SK-N-SH (cell line): ENCODE data around the gene MOB1A. TPM values are rescaled to one million over a fixed set of nuclear protein-coding genes. Genes with fewer than 3 reads are reported as not detected.

ENCODE experiments used
- CTCF ChIA-PET: fragments of 300-600, 350-600 bp; formaldehyde crosslinking; extraction: SDS; loops from one replicate; lab custom pipeline; 2021; lab: Yijun Ruan, JAX
- POLR2A ChIA-PET: fragments of 350-600 bp; sonication (Branson Sonifier 250); formaldehyde crosslinking; extraction: SDS; loops from one replicate; lab custom pipeline; 2020; ENCODE audit warnings: antibody characterized with exemption, inconsistent platforms; lab: Yijun Ruan, JAX
- DNase-seq: peaks from one replicate; pipeline ENCODE4 v3.0.0; 2012
- H2AFZ ChIP-seq: fragments of 200-600 bp; sonication (generic); 2 replicates; pipeline ENCODE4 v1.8.1; 2016; ENCODE audit warnings: antibody characterized with exemption, mild to moderate bottlenecking, low read depth
- H3F3A ChIP-seq: fragments of 200-600 bp; sonication (generic); replicated peaks from 2 replicates; pipeline ENCODE3; 2016; ENCODE audit warnings: antibody characterized with exemption, mild to moderate bottlenecking; ENCODE audit not compliant: insufficient read depth
- H3K27ac ChIP-seq, 2 experiments: fragments of 200-500 bp in 1 of 2; fragments of 200-600 bp in 1 of 2; sonication (Bioruptor generic) in 1 of 2; sonication (generic), shearing (Covaris generic) in 1 of 2; 2 replicates each; pipeline versions ENCODE4 v1.5.1 to v1.6.1; 2014 to 2016; ENCODE audit warnings: low read depth in 2 of 2, inconsistent platforms in 1 of 2, low read length in 1 of 2, mild to moderate bottlenecking in 1 of 2, mixed read lengths in 1 of 2
- H3K27me3 ChIP-seq: fragments of 200-600 bp; sonication (generic), shearing (Covaris generic); 2 replicates; pipeline ENCODE4 v1.6.1; 2016; ENCODE audit warnings: mixed run types; ENCODE audit not compliant: insufficient read depth
- H3K36me3 ChIP-seq, 2 experiments: fragments of 200-500 bp in 1 of 2; fragments of 200-600 bp in 1 of 2; sonication (Bioruptor generic) in 1 of 2; sonication (generic) in 1 of 2; replicated peaks in 1 of 2; 2 replicates each; pipeline versions ENCODE3 to v1.5.1; 2014 to 2016; ENCODE audit warnings: low read length in 1 of 2, mild to moderate bottlenecking in 1 of 2; ENCODE audit not compliant: insufficient read depth in 2 of 2, control insufficient read depth in 1 of 2
- H3K4me1 ChIP-seq, 2 experiments: fragments of 200-500 bp in 1 of 2; fragments of 200-600 bp in 1 of 2; sonication (Bioruptor generic) in 1 of 2; sonication (generic), shearing (Covaris generic) in 1 of 2; 2 replicates each; pipeline versions ENCODE4 v1.5.1 to v1.6.1; 2014 to 2016; ENCODE audit warnings: low read depth in 1 of 2, low read length in 1 of 2, mixed run types in 1 of 2; ENCODE audit not compliant: insufficient read depth in 2 of 2, control insufficient read depth in 1 of 2
- H3K4me2 ChIP-seq: fragments of 200-600 bp; sonication (generic), shearing (Covaris generic); 2 replicates; pipeline ENCODE4 v1.6.1; 2017; ENCODE audit warnings: mixed run types
- H3K4me3 ChIP-seq, 2 experiments: fragments of 200-500 bp in 1 of 2; fragments of 200-600 bp in 1 of 2; sonication (Bioruptor generic) in 1 of 2; sonication (generic), shearing (Covaris generic) in 1 of 2; 2 replicates each; pipeline versions ENCODE4 v1.5.1 to v1.8.1; 2014 to 2016; ENCODE audit warnings: low read depth in 2 of 2, inconsistent platforms in 1 of 2, low read length in 1 of 2, mild to moderate bottlenecking in 1 of 2, mixed read lengths in 1 of 2, moderate library complexity in 1 of 2
- H3K79me2 ChIP-seq: fragments of 200-600 bp; sonication (generic); 2 replicates; pipeline ENCODE4 v1.8.1; 2017; ENCODE audit warnings: mild to moderate bottlenecking; ENCODE audit not compliant: insufficient read depth
- H3K9ac ChIP-seq: fragments of 200-600 bp; sonication (generic); 2 replicates; pipeline ENCODE4 v1.6.1; 2017; ENCODE audit warnings: mixed run types
- H3K9me2 ChIP-seq: fragments of 200-600 bp; sonication (generic); 2 replicates; pipeline ENCODE4 v1.6.1; 2017; ENCODE audit warnings: mixed run types
- H3K9me3 ChIP-seq: fragments of 200-600 bp; sonication (generic); 2 replicates; pipeline ENCODE4 v1.6.1; 2017; ENCODE audit warnings: mixed run types, mild to moderate bottlenecking, moderate library complexity
- H4K20me1 ChIP-seq: fragments of 200-600 bp; sonication (generic); 2 replicates; pipeline ENCODE4 v1.6.1; 2017; ENCODE audit warnings: mild to moderate bottlenecking, mixed run types; ENCODE audit not compliant: insufficient read depth
- CHD2 ChIP-seq: fragments of 150-350 bp; IDR thresholded peaks from 2 replicates; pipeline ENCODE4 v1.6.1; 2018; ENCODE audit warnings: low read length; ENCODE audit not compliant: partially characterized antibody
- EP300 ChIP-seq, 2 experiments: IDR thresholded peaks; 2 replicates each; pipeline versions ENCODE4 v1.4.0 to v1.6.1; 2012; ENCODE audit warnings: borderline replicate concordance in 1 of 2, low read depth in 1 of 2, low read length in 1 of 2
- FOSL2 ChIP-seq: IDR thresholded peaks from 2 replicates; pipeline ENCODE4 v1.4.0; 2012; ENCODE audit warnings: low read depth, mild to moderate bottlenecking, moderate library complexity, borderline replicate concordance
- FOXJ3 ChIP-seq: sonication (generic); formaldehyde crosslinking; IDR thresholded peaks from 2 replicates; pipeline ENCODE4 v1.5.1; 2020; ENCODE audit warnings: mild to moderate bottlenecking, missing genetic modification reagents
- POLR2AphosphoS5 ChIP-seq: IDR thresholded peaks from 2 replicates; pipeline ENCODE4 v1.6.1; 2012; ENCODE audit warnings: low read depth, low read length
- RCOR1 ChIP-seq: fragments of 150-350 bp; IDR thresholded peaks from 2 replicates; pipeline ENCODE4 v1.6.1; 2017; ENCODE audit warnings: antibody characterized with exemption, low read length
- SIN3A ChIP-seq: IDR thresholded peaks from 2 replicates; pipeline ENCODE4 v1.6.1; 2012; ENCODE audit warnings: low read depth, mild to moderate bottlenecking, low read length, moderate library complexity, borderline replicate concordance
- TAF1 ChIP-seq: IDR thresholded peaks from 2 replicates; pipeline ENCODE4 v1.6.1; 2012; ENCODE audit warnings: low read depth, mild to moderate bottlenecking, low read length, moderate library complexity, borderline replicate concordance
- TEAD4 ChIP-seq: IDR thresholded peaks from 2 replicates; pipeline ENCODE4 v1.4.0; 2012; ENCODE audit warnings: mild to moderate bottlenecking, borderline replicate concordance; ENCODE audit not compliant: insufficient read depth
- YY1 ChIP-seq: IDR thresholded peaks from 2 replicates; pipeline ENCODE4 v1.4.0; 2012; ENCODE audit warnings: low read depth, mild to moderate bottlenecking
- WGBS: methylation state at CpG from one replicate; pipeline ENCODE4 v1.1.6; 2017; ENCODE audit warnings: low lambda C conversion rate; 5-methylcytosine and 5-hydroxymethylcytosine counted together
- polyA plus RNA-seq, 3 experiments: library from polyadenylated mRNA; depleted of rRNA; stranded (reverse); fragments of >200 nt; gene quantifications; 2 replicates each; pipeline ENCODE4 v1.2.3, GENCODE V29; 2012
- TF ChIP-seq, protein P1 (sequence below): IDR thresholded peaks from 2 replicates; pipeline ENCODE4 v1.6.1; 2012; ENCODE audit warnings: mild to moderate bottlenecking, low read depth, low read length, moderate library complexity
- TF ChIP-seq, protein P2 (sequence below): fragments of 200-600 bp; sonication (generic); IDR thresholded peaks from 2 replicates; pipeline ENCODE4 v1.6.1; 2017; ENCODE audit warnings: antibody characterized with exemption, mild to moderate bottlenecking, moderate library complexity
- TF ChIP-seq, protein P3 (sequence below): IDR thresholded peaks from 2 replicates; pipeline ENCODE4; 2012
- TF ChIP-seq, protein P4 (sequence below): fragments of 150-350 bp; IDR thresholded peaks from 2 replicates; pipeline ENCODE4 v1.6.1; 2016; ENCODE audit warnings: mild to moderate bottlenecking, low read depth, low read length
- TF ChIP-seq, protein P5 (sequence below): fragments of 150-350 bp; IDR thresholded peaks from 2 replicates; pipeline ENCODE4 v1.6.1; 2017; ENCODE audit warnings: antibody characterized with exemption, low read length, low read depth, borderline replicate concordance
- TF ChIP-seq, protein P6 (sequence below): IDR thresholded peaks from 2 replicates; pipeline ENCODE4 v1.4.0; 2012; ENCODE audit warnings: low read depth, borderline replicate concordance
- TF ChIP-seq, protein P7 (sequence below): IDR thresholded peaks from 2 replicates; pipeline ENCODE4 v1.4.0; 2012; ENCODE audit warnings: low read depth, borderline replicate concordance

MOB1A gene
- polyA plus RNA-seq, 1 of the 3 experiments (the other 2 are of a cell fraction) = 15.3 TPM

DNA sequence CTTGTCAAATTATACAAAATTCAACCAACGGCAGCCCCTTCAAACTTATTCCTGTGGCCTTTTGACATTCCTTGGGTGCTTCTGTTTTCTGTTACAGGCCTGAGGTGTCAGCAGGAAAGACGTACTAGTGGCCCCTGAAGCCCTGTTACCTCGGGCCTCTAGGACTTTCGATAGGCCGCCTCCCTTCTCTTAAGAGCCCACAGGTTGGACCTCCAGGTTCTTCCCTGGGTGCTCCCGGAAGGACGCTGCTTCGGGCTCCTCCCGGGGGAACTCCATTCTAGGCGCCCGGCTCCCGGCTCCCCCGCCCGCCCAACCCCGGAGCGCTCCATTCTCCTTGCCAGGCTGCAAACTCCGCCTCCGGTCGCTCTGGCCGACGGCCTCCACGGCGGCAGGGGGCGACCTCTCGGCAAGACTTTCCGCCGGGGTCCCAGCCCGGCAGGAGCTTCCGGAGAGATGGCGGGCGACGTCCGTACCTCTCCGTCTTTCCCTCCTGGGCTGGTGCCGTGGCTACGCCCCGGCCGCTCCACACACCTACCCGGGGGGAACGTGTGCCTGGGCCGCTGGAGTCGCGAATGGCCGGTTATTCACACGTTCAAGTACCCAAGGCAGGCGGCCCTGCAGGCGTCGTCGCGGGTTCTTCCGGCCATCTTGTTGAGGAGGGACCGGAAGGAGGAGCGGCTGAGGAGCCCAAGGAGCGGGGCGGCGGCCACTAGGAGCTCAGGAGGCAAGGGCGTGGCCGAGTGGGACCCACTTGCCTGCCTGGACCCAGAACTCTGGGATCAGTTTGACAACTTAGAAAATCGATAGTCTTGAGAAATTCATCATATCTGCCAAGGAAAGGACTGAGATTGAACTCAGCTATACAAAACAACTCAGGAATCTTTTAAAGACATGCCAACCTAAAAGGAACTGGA is 58.5 kb downstream of the MOB1A start:
- Histone ChIP-seq H4K20me1 (no peaks in the 10 kb centered on the region), H3K4me1 (no peaks in the 10 kb centered on the region; a peak in 1 of 4 replicates), H3K9me3 (no peaks in the 10 kb centered on the region), H3K27ac (peak overlapping the region; percentile 90 to 92), H3K4me3 (peak overlapping the region; percentile 74 to 84), H2AFZ (peak overlapping the region; percentile 99), H3K9me2 (no peaks in the 10 kb centered on the region), H3F3A (peaks cover 9% of the 10 kb centered on the region), H3K4me2 (peak overlapping the region; percentile 83), H3K79me2 (no peaks in the 10 kb centered on the region), H3K27me3 (no peaks in the 10 kb centered on the region), H3K9ac (peak overlapping the region; percentile 95), H3K36me3 (no peaks in the 10 kb centered on the region)
- ChIA-PET POLR2A (interaction anchor here (0.6 to 2.1 kb wide), 12 partner anchors 9 to 383 kb away, joined by 3 to 11 read pairs (median 6); partner anchors contain the start of genes BOLA3, DGUOK, MOB1A and STAMBP), CTCF (interaction anchor here (0.7 to 2.7 kb wide), 17 partner anchors 10 to 298 kb away, joined by 3 to 14 read pairs (median 4); partner anchors contain the start of gene STAMBP)
- peak; percentile 97 for DNase-seq
- 29% methylated on average over 20 of the region's 59 CpGs for WGBS
- TF ChIP-seq SIN3A (peak; percentile 21; the same call in 1 of the 2 replicates), EP300 (IDR thresholded peaks at IDR 0.05; ENCODE audit: borderline replicate concordance in 1 of 2, low read depth in 1 of 2, low read length in 1 of 2) (peak in 1 of 2 experiments; percentile 26; a peak in 1 of 4 replicates), CHD2 (peak; percentile 36), FOXJ3 (CRISPR knock-in tag) (peak; percentile 4; the same call in 1 of the 2 replicates), TEAD4 (no peak), POLR2AphosphoS5 (peak; percentile 60), RCOR1 (no peak), FOSL2 (no peak), TAF1 (peak; percentile 89), YY1 (peak; percentile 96)
- TF ChIP-seq, protein P1, sequence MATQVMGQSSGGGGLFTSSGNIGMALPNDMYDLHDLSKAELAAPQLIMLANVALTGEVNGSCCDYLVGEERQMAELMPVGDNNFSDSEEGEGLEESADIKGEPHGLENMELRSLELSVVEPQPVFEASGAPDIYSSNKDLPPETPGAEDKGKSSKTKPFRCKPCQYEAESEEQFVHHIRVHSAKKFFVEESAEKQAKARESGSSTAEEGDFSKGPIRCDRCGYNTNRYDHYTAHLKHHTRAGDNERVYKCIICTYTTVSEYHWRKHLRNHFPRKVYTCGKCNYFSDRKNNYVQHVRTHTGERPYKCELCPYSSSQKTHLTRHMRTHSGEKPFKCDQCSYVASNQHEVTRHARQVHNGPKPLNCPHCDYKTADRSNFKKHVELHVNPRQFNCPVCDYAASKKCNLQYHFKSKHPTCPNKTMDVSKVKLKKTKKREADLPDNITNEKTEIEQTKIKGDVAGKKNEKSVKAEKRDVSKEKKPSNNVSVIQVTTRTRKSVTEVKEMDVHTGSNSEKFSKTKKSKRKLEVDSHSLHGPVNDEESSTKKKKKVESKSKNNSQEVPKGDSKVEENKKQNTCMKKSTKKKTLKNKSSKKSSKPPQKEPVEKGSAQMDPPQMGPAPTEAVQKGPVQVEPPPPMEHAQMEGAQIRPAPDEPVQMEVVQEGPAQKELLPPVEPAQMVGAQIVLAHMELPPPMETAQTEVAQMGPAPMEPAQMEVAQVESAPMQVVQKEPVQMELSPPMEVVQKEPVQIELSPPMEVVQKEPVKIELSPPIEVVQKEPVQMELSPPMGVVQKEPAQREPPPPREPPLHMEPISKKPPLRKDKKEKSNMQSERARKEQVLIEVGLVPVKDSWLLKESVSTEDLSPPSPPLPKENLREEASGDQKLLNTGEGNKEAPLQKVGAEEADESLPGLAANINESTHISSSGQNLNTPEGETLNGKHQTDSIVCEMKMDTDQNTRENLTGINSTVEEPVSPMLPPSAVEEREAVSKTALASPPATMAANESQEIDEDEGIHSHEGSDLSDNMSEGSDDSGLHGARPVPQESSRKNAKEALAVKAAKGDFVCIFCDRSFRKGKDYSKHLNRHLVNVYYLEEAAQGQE = peak; percentile 67; the same call in 1 of the 2 replicates
- TF ChIP-seq, protein P2, sequence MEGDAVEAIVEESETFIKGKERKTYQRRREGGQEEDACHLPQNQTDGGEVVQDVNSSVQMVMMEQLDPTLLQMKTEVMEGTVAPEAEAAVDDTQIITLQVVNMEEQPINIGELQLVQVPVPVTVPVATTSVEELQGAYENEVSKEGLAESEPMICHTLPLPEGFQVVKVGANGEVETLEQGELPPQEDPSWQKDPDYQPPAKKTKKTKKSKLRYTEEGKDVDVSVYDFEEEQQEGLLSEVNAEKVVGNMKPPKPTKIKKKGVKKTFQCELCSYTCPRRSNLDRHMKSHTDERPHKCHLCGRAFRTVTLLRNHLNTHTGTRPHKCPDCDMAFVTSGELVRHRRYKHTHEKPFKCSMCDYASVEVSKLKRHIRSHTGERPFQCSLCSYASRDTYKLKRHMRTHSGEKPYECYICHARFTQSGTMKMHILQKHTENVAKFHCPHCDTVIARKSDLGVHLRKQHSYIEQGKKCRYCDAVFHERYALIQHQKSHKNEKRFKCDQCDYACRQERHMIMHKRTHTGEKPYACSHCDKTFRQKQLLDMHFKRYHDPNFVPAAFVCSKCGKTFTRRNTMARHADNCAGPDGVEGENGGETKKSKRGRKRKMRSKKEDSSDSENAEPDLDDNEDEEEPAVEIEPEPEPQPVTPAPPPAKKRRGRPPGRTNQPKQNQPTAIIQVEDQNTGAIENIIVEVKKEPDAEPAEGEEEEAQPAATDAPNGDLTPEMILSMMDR = peak; percentile 59
- TF ChIP-seq, protein P3, sequence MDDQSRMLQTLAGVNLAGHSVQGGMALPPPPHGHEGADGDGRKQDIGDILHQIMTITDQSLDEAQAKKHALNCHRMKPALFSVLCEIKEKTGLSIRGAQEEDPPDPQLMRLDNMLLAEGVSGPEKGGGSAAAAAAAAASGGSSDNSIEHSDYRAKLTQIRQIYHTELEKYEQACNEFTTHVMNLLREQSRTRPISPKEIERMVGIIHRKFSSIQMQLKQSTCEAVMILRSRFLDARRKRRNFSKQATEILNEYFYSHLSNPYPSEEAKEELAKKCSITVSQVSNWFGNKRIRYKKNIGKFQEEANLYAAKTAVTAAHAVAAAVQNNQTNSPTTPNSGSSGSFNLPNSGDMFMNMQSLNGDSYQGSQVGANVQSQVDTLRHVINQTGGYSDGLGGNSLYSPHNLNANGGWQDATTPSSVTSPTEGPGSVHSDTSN = no peak
- TF ChIP-seq, protein P4, sequence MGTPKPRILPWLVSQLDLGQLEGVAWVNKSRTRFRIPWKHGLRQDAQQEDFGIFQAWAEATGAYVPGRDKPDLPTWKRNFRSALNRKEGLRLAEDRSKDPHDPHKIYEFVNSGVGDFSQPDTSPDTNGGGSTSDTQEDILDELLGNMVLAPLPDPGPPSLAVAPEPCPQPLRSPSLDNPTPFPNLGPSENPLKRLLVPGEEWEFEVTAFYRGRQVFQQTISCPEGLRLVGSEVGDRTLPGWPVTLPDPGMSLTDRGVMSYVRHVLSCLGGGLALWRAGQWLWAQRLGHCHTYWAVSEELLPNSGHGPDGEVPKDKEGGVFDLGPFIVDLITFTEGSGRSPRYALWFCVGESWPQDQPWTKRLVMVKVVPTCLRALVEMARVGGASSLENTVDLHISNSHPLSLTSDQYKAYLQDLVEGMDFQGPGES = no peak
- TF ChIP-seq, protein P5, sequence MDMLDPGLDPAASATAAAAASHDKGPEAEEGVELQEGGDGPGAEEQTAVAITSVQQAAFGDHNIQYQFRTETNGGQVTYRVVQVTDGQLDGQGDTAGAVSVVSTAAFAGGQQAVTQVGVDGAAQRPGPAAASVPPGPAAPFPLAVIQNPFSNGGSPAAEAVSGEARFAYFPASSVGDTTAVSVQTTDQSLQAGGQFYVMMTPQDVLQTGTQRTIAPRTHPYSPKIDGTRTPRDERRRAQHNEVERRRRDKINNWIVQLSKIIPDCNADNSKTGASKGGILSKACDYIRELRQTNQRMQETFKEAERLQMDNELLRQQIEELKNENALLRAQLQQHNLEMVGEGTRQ = no peak
- TF ChIP-seq, protein P6, sequence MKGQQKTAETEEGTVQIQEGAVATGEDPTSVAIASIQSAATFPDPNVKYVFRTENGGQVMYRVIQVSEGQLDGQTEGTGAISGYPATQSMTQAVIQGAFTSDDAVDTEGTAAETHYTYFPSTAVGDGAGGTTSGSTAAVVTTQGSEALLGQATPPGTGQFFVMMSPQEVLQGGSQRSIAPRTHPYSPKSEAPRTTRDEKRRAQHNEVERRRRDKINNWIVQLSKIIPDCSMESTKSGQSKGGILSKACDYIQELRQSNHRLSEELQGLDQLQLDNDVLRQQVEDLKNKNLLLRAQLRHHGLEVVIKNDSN = no peak
- TF ChIP-seq, protein P7, sequence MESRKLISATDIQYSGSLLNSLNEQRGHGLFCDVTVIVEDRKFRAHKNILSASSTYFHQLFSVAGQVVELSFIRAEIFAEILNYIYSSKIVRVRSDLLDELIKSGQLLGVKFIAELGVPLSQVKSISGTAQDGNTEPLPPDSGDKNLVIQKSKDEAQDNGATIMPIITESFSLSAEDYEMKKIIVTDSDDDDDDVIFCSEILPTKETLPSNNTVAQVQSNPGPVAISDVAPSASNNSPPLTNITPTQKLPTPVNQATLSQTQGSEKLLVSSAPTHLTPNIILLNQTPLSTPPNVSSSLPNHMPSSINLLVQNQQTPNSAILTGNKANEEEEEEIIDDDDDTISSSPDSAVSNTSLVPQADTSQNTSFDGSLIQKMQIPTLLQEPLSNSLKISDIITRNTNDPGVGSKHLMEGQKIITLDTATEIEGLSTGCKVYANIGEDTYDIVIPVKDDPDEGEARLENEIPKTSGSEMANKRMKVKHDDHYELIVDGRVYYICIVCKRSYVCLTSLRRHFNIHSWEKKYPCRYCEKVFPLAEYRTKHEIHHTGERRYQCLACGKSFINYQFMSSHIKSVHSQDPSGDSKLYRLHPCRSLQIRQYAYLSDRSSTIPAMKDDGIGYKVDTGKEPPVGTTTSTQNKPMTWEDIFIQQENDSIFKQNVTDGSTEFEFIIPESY = no peak
